H1 (cell line): ENCODE measurements around the gene VPS18. TPM values are rescaled to one million over a fixed set of nuclear protein-coding genes. Genes with fewer than 3 reads are reported as not detected.

Experiments
- CTCF ChIA-PET: fragments of 300-600 bp; sonication (Branson Sonifier 250); formaldehyde crosslinking; loops from one replicate; lab custom pipeline; 2021; ENCODE audit not compliant: partially characterized antibody; lab: Charles Lee
- POLR2A ChIA-PET: fragments of 300-600 bp; sonication (Branson Sonifier 250); formaldehyde crosslinking; loops from one replicate; lab custom pipeline; 2021; ENCODE audit warnings: inconsistent platforms; ENCODE audit not compliant: partially characterized antibody; lab: Charles Lee
- DNase-seq, 2 experiments: peaks; one replicate each; pipeline versions ENCODE4 v3.0.0 to v3.0.0-alpha.2; 2010 to 2022; ENCODE audit warnings: low spot score in 2 of 2, low read depth in 1 of 2, mixed read lengths in 1 of 2
- FAIRE-seq: peaks from 2 replicates; lab custom pipeline; 2011; peaks lifted over from hg19 to GRCh38; lab: Jason Lieb, UNC
- H2AFZ ChIP-seq: 2 replicates; pipeline ENCODE4 v1.8.1; 2012; ENCODE audit warnings: low read length, inconsistent platforms
- H2AK5ac ChIP-seq: 2 replicates; pipeline ENCODE4 v1.6.1; 2013; ENCODE audit warnings: low read depth, low read length
- H2BK120ac ChIP-seq: replicated peaks from 2 replicates; pipeline ENCODE3; 2013; ENCODE audit warnings: low read depth, low read length, inconsistent platforms
- H2BK12ac ChIP-seq: 2 replicates; pipeline ENCODE4 v1.6.1; 2013; ENCODE audit warnings: low read depth, low read length
- H2BK15ac ChIP-seq: 2 replicates; pipeline ENCODE4 v1.6.1; 2013; ENCODE audit warnings: low read length
- H2BK20ac ChIP-seq: 2 replicates; pipeline ENCODE4 v1.6.1; 2013; ENCODE audit warnings: low read length
- H2BK5ac ChIP-seq: 2 replicates; pipeline ENCODE4 v1.6.1; 2013; ENCODE audit warnings: low read depth, low read length
- H3K14ac ChIP-seq: 2 replicates; pipeline ENCODE4 v1.6.1; 2013; ENCODE audit warnings: inconsistent platforms; ENCODE audit not compliant: insufficient read length
- H3K18ac ChIP-seq: 2 replicates; pipeline ENCODE4 v1.6.1; 2013; ENCODE audit warnings: low read length; ENCODE audit errors: extremely low read depth
- H3K23ac ChIP-seq: 2 replicates; pipeline ENCODE4 v1.6.1; 2013; ENCODE audit warnings: inconsistent platforms; ENCODE audit not compliant: insufficient read length
- H3K23me2 ChIP-seq: 2 replicates; pipeline ENCODE4 v1.6.1; 2013; ENCODE audit warnings: low read depth, low read length
- H3K27ac ChIP-seq: 2 replicates; pipeline ENCODE4 v1.6.1; 2011; ENCODE audit warnings: low read depth, low read length, inconsistent platforms
- H3K27me3 ChIP-seq, 4 experiments: replicated peaks in 1 of 4; 1 replicate in 1 of 4; 2 replicates in 3 of 4; pipeline versions ENCODE4 v1.6.1 to v1.8.1; 2011 to 2013; ENCODE audit warnings: low read length in 3 of 4, mild to moderate bottlenecking in 3 of 4, inconsistent platforms in 2 of 4, mixed read lengths in 2 of 4, moderate library complexity in 1 of 4; ENCODE audit not compliant: control insufficient read depth in 3 of 4, insufficient read depth in 3 of 4; ENCODE audit errors: extremely low read depth in 1 of 4
- H3K36me3 ChIP-seq, 4 experiments: 2 replicates each; pipeline versions ENCODE4 v1.6.1 to v1.8.1; 2011 to 2013; ENCODE audit warnings: mild to moderate bottlenecking in 4 of 4, low read length in 3 of 4, moderate library complexity in 2 of 4, control low read depth in 1 of 4, inconsistent platforms in 1 of 4; ENCODE audit not compliant: insufficient read depth in 4 of 4, control insufficient read depth in 2 of 4
- H3K4ac ChIP-seq: replicated peaks from 2 replicates; pipeline ENCODE3; 2013; ENCODE audit warnings: low read length, low read depth, mixed read lengths, inconsistent platforms; ENCODE audit not compliant: insufficient read length
- H3K4me1 ChIP-seq, 4 experiments: replicated peaks in 1 of 4; 1 replicate in 1 of 4; 2 replicates in 3 of 4; pipeline versions ENCODE4 v1.6.1 to v1.8.1; 2011 to 2013; ENCODE audit warnings: low read length in 3 of 4, inconsistent platforms in 2 of 4, mixed read lengths in 1 of 4; ENCODE audit not compliant: insufficient read depth in 4 of 4, control insufficient read depth in 3 of 4
- H3K4me2 ChIP-seq, 2 experiments: 2 replicates each; pipeline versions ENCODE4 v1.6.1 to v1.8.1; 2011 to 2013; ENCODE audit warnings: low read depth in 2 of 2, low read length in 2 of 2, control low read depth in 1 of 2, inconsistent platforms in 1 of 2, mild to moderate bottlenecking in 1 of 2; ENCODE audit not compliant: insufficient read depth in 1 of 2
- H3K4me3 ChIP-seq, 4 experiments: fragments of 200-600, 300-600 bp in 1 of 4; sonication (generic), shearing (Covaris generic), sonication (Bioruptor Twin) in 1 of 4; 2 replicates each; pipeline versions ENCODE4 v1.5.1 to v1.8.1; 2011 to 2016; ENCODE audit warnings: low read length in 4 of 4, low read depth in 3 of 4, control low read depth in 2 of 4, inconsistent platforms in 2 of 4, mild to moderate bottlenecking in 2 of 4, mixed read lengths in 1 of 4, moderate library complexity in 1 of 4; ENCODE audit not compliant: insufficient read depth in 2 of 4; ENCODE audit errors: extremely low read depth in 1 of 4
- H3K56ac ChIP-seq: replicated peaks from 2 replicates; pipeline ENCODE3; 2013; ENCODE audit warnings: low read depth, mild to moderate bottlenecking, mixed read lengths, low read length, inconsistent platforms; ENCODE audit not compliant: insufficient read length
- H3K79me1 ChIP-seq: 2 replicates; pipeline ENCODE4 v1.6.1; 2013; ENCODE audit warnings: low read depth, low read length, control low read depth
- H3K79me2 ChIP-seq, 2 experiments: 2 replicates each; pipeline versions ENCODE4 v1.6.1 to v1.8.1; 2012 to 2013; ENCODE audit warnings: low read length in 2 of 2, mild to moderate bottlenecking in 2 of 2, inconsistent platforms in 1 of 2; ENCODE audit not compliant: insufficient read depth in 2 of 2, control insufficient read depth in 1 of 2
- H3K9ac ChIP-seq, 4 experiments: replicated peaks in 1 of 4; 1 replicate in 1 of 4; 2 replicates in 3 of 4; pipeline versions ENCODE4 v1.6.1 to v1.8.1; 2011 to 2013; ENCODE audit warnings: low read depth in 3 of 4, low read length in 3 of 4, control low read depth in 2 of 4, mild to moderate bottlenecking in 2 of 4, moderate library complexity in 2 of 4, inconsistent platforms in 1 of 4; ENCODE audit errors: extremely low read depth in 1 of 4
- H3K9me3 ChIP-seq, 2 experiments: 2 replicates each; pipeline versions ENCODE4 v1.6.1 to v1.8.1; 2012 to 2013; ENCODE audit warnings: mild to moderate bottlenecking in 2 of 2, moderate library complexity in 2 of 2, control low read depth in 1 of 2, inconsistent platforms in 1 of 2, low read depth in 1 of 2, low read length in 1 of 2, mixed read lengths in 1 of 2; ENCODE audit not compliant: insufficient read depth in 2 of 2
- H4K20me1 ChIP-seq, 2 experiments: replicated peaks in 1 of 2; 2 replicates each; pipeline versions ENCODE3 to v1.8.1; 2011 to 2013; ENCODE audit warnings: inconsistent platforms in 2 of 2, low read length in 2 of 2, mild to moderate bottlenecking in 1 of 2; ENCODE audit not compliant: insufficient read depth in 2 of 2, control insufficient read depth in 1 of 2
- H4K5ac ChIP-seq: 2 replicates; pipeline ENCODE4 v1.6.1; 2013; ENCODE audit warnings: low read length, low read depth, mixed read lengths, inconsistent platforms; ENCODE audit not compliant: insufficient read length
- H4K8ac ChIP-seq: 2 replicates; pipeline ENCODE4 v1.8.0; 2013; ENCODE audit warnings: mild to moderate bottlenecking, moderate library complexity, low read length, inconsistent platforms; ENCODE audit not compliant: insufficient read depth; ENCODE audit errors: extremely low read depth
- H4K91ac ChIP-seq: replicated peaks from 2 replicates; pipeline ENCODE3; 2013; ENCODE audit warnings: low read length, mixed read lengths, inconsistent platforms; ENCODE audit not compliant: insufficient read length
- ASH2L ChIP-seq: fragments of 200-600, 300-600 bp; sonication (generic); IDR thresholded peaks from one replicate; pipeline ENCODE4 v1.7.1; 2017; ENCODE audit warnings: low read length
- EZH2 ChIP-seq: fragments of 200-600 bp; sonication (generic); IDR thresholded peaks from 2 replicates; pipeline ENCODE4 v1.7.1; 2012; ENCODE audit warnings: low read depth, mild to moderate bottlenecking, moderate library complexity, low read length, inconsistent platforms; ENCODE audit not compliant: severe bottlenecking
- GTF2F1 ChIP-seq: IDR thresholded peaks from 2 replicates; pipeline ENCODE4 v1.6.1; 2012; ENCODE audit warnings: low read depth, low read length, improper control_type of control experiment, borderline replicate concordance
- HDAC6 ChIP-seq: IDR thresholded peaks from one replicate; pipeline ENCODE4 v1.7.1; 2012; ENCODE audit warnings: low read depth, mild to moderate bottlenecking, inconsistent platforms, low read length, moderate library complexity
- KDM4A ChIP-seq: IDR thresholded peaks from one replicate; pipeline ENCODE4 v1.7.1; 2012; ENCODE audit warnings: low read depth, mild to moderate bottlenecking, moderate library complexity, low read length, inconsistent platforms; ENCODE audit not compliant: severe bottlenecking
- MAX ChIP-seq: IDR thresholded peaks from 2 replicates; pipeline ENCODE4 v1.6.1; 2012; ENCODE audit warnings: inconsistent platforms
- POLR2AphosphoS5 ChIP-seq: IDR thresholded peaks from 2 replicates; pipeline ENCODE4 v1.6.1; 2011; ENCODE audit warnings: low read depth, low read length
- RAD21 ChIP-seq, 2 experiments: IDR thresholded peaks in 1 of 2; conservative IDR thresholded peaks in 1 of 2; 2 replicates each; pipeline ENCODE4 v1.6.1; 2011; ENCODE audit warnings: low read depth in 2 of 2, low read length in 2 of 2, improper control_type of control experiment in 1 of 2, inconsistent platforms in 1 of 2, mild to moderate bottlenecking in 1 of 2, moderate library complexity in 1 of 2
- SAP30 ChIP-seq: fragments of 300-600 bp; sonication (generic); IDR thresholded peaks from 2 replicates; pipeline ENCODE4 v1.7.1; 2012; ENCODE audit warnings: low read length, moderate library complexity, mild to moderate bottlenecking, inconsistent platforms; ENCODE audit not compliant: insufficient read depth, insufficient replicate concordance
- SIN3A ChIP-seq, 2 experiments: IDR thresholded peaks in 1 of 2; conservative IDR thresholded peaks in 1 of 2; 2 replicates each; pipeline ENCODE4 v1.6.1; 2011 to 2012; ENCODE audit warnings: low read length in 2 of 2, improper control_type of control experiment in 1 of 2, low read depth in 1 of 2, mild to moderate bottlenecking in 1 of 2
- SIRT6 ChIP-seq: IDR thresholded peaks from one replicate; pipeline ENCODE4 v1.7.1; 2012; ENCODE audit warnings: low read length, inconsistent platforms
- TCF12 ChIP-seq: IDR thresholded peaks from 2 replicates; pipeline ENCODE4 v1.6.1; 2011; ENCODE audit warnings: low read depth, mild to moderate bottlenecking, low read length
- WGBS, 2 experiments: shearing (Covaris generic) in 1 of 2; methylation state at CpG; one replicate each; pipeline versions ENCODE4 v1.1.6 to v1.1.7; 2013 to 2015; ENCODE audit warnings: low lambda C conversion rate in 2 of 2, mixed read lengths in 2 of 2, inconsistent platforms in 1 of 2, low coverage in 1 of 2, missing lambda C conversion rate in 1 of 2; ENCODE audit not compliant: insufficient replicate concordance in 2 of 2, insufficient coverage in 1 of 2, insufficient read length in 1 of 2; ENCODE audit errors: extremely low coverage in 1 of 2, missing lambda C conversion rate in 1 of 2; 5-methylcytosine and 5-hydroxymethylcytosine counted together
- polyA plus RNA-seq, 7 experiments: library from polyadenylated mRNA; depleted of rRNA in 3 of 7; stranded (reverse) in 5 of 7; unstranded in 2 of 7; fragments of >200 nt in 5 of 7; fragments of 200-250 nt in 2 of 7; gene quantifications; 1 replicate in 5 of 7; 2 replicates in 1 of 7; 4 replicates in 1 of 7; pipeline versions ENCODE4 v1.2.1 to v1.2.3, GENCODE V29; 2011 to 2013; ENCODE audit warnings: missing spikeins in 2 of 7, mixed read lengths in 2 of 7
- total RNA-seq: library from RNA; stranded (reverse); fragmentation: NEBNext Ultra II Directional; extraction: Animal tissue kit (Norgen Biotek cat#: 25700); gene quantifications from 2 replicates; pipeline ENCODE4 v1.2.1, GENCODE V29; 2021

Gene VPS18
- total and polyA plus RNA-seq, 2 of the 8 experiments (the other 6 are each of a cell fraction or from before 2014, with no cell fraction given), result 28.9 to 32.7 TPM

- Histone ChIP-seq H3K23me2 (no peaks in the 10 kb centered on the region), H3K4me1 (peaks cover 0 to 18% (median 12%) of the 10 kb centered on the region in 4 experiments; a peak in 6 of 7 replicates), H3K18ac (no peak overlapping the region), H4K20me1 (no peaks in the 10 kb centered on the region), H2BK5ac (no peak overlapping the region), H2BK15ac (no peak overlapping the region), H3K4me2 (no peak overlapping the region), H3K27ac (no peak overlapping the region), H2AK5ac (no peak overlapping the region), H4K5ac (no peak overlapping the region), H2BK120ac (no peak overlapping the region), H3K79me2 (no peaks in the 10 kb centered on the region), H3K4ac (no peak overlapping the region), H2AFZ (no peak overlapping the region), H4K91ac (no peak overlapping the region), H3K9me3 (no peaks in the 10 kb centered on the region), H3K14ac (no peak overlapping the region), H3K79me1 (no peaks in the 10 kb centered on the region), H3K56ac (no peak overlapping the region), H4K8ac (no peak overlapping the region), H3K9ac (no peak overlapping the region), H3K23ac (no peak overlapping the region), H2BK12ac (no peak overlapping the region), H3K36me3 (no peaks in the 10 kb centered on the region), H2BK20ac (no peak overlapping the region), H3K27me3 (0 out of 7 replicates have a peak, but pooled peaks cover 0 to 2% (median 0%) of the 10 kb centered on the region in 4 experiments), H3K4me3 (no peak overlapping the region)
- FAIRE-seq (no peak), DNase-seq (no peak)
- 89% methylated on average over 6 of the region's 6 CpGs; no CpG with 5 or more reads in 1 of the 2 experiments for WGBS, 2 experiments
- ChIA-PET POLR2A (interaction anchor here (0.6 to 1.2 kb wide), 3 partner anchors 10 to 113 kb away, joined by 3 read pairs; partner anchors contain the start of gene GCHFR), CTCF (interaction anchor here (0.7 to 10.9 kb wide), 4 partner anchors 19 to 65 kb away, joined by 3 to 63 read pairs (median 27); partner anchors contain the start of gene VPS18)
- no peak for TF ChIP-seq MAX
- no peak for TF ChIP-seq GTF2F1
- no peak for TF ChIP-seq HDAC6
- TF ChIP-seq POLR2AphosphoS5, result no peak
- TF ChIP-seq RAD21 (IDR thresholded peaks at IDR 0.05 in 1 of 2, conservative IDR thresholded peaks at IDR 0.05 in 1 of 2; ENCODE audit: low read depth in 2 of 2, low read length in 2 of 2), result no peak
- no peak for TF ChIP-seq ASH2L
- no peak for TF ChIP-seq EZH2
- no peak for TF ChIP-seq SIRT6
- TF ChIP-seq SIN3A (conservative IDR thresholded peaks at IDR 0.05 in 1 of 2, IDR thresholded peaks at IDR 0.05 in 1 of 2; ENCODE audit: low read depth in 1 of 2, low read length in 2 of 2), result no peak
- TF ChIP-seq SAP30, result no peak
- TF ChIP-seq TCF12, result no peak
- no peak for TF ChIP-seq KDM4A
These were observed 18.1 kb upstream of the VPS18 start for GRCh38 chr15:40875991-40876730.
